PC-3 (cell line): ENCODE data around the gene KCNJ5. TPM values are rescaled to one million over a fixed set of nuclear protein-coding genes. Genes with fewer than 3 reads are reported as not detected.

Source experiments
- ATAC-seq: fragments of 200-7000 bp; cut with Tn5 transposase; 2 replicates; pipeline ENCODE4 v1.9.1; 2020; ENCODE audit warnings: mild to moderate bottlenecking, moderate library complexity
- BruUV-seq: library from RNA; stranded (reverse); fragments of 400-500 nt; replicated peaks from 2 replicates; lab custom pipeline; 2021; lab: Mats Ljungman, UMichigan
- CTCF ChIA-PET: fragments of 300-600 bp; sonication (Branson Sonifier 250); formaldehyde crosslinking; loops from one replicate; lab custom pipeline; 2022; ENCODE audit warnings: antibody characterized with exemption; lab: Charles Lee
- POLR2A ChIA-PET: fragments of 300-600 bp; sonication (Branson Sonifier 250); formaldehyde crosslinking; loops from one replicate; lab custom pipeline; 2022; ENCODE audit warnings: antibody characterized with exemption; ENCODE audit not compliant: unreplicated experiment; lab: Charles Lee
- DNase-seq: peaks from one replicate; pipeline ENCODE4 v3.0.0-alpha.2; 2015
- H2AFZ ChIP-seq: fragments of 300-600 bp; sonication (generic); 2 replicates; pipeline ENCODE4 v1.6.0; 2016; ENCODE audit warnings: antibody characterized with exemption, low read length
- H3F3A ChIP-seq: fragments of 300-600 bp; sonication (generic); one replicate; pipeline ENCODE4 v1.6.0; 2017; ENCODE audit warnings: antibody characterized with exemption, low read length, control low read depth, mild to moderate bottlenecking; ENCODE audit not compliant: unreplicated experiment
- H3K27ac ChIP-seq: fragments of 300-600 bp; sonication (generic); 2 replicates; pipeline ENCODE4 v1.5.1; 2016; ENCODE audit warnings: mild to moderate bottlenecking, low read length
- H3K27me3 ChIP-seq: fragments of 300-600 bp; sonication (generic); 2 replicates; pipeline ENCODE4 v1.6.1; 2016; ENCODE audit warnings: low read length, mixed read lengths
- H3K36me3 ChIP-seq: fragments of 300-600 bp; sonication (generic); 2 replicates; pipeline ENCODE4 v1.6.1; 2016; ENCODE audit warnings: low read depth, mixed run types, low read length, mixed read lengths
- H3K4me1 ChIP-seq: fragments of 300-600 bp; sonication (generic); 2 replicates; pipeline ENCODE4 v1.5.1; 2016; ENCODE audit warnings: low read length; ENCODE audit not compliant: insufficient read depth
- H3K4me2 ChIP-seq: fragments of 300-600 bp; sonication (generic); 2 replicates; pipeline ENCODE4 v1.6.0; 2016; ENCODE audit warnings: low read length
- H3K4me3 ChIP-seq: fragments of 300-600 bp; sonication (generic); 2 replicates; pipeline ENCODE4 v1.5.1; 2016; ENCODE audit warnings: mild to moderate bottlenecking, low read length, mixed read lengths
- H3K79me2 ChIP-seq: fragments of 300-600 bp; sonication (generic); 2 replicates; pipeline ENCODE4 v1.6.1; 2017; ENCODE audit warnings: low read length, mixed read lengths
- H3K9ac ChIP-seq: fragments of 300-600 bp; sonication (generic); 2 replicates; pipeline ENCODE4 v1.6.0; 2016; ENCODE audit warnings: mild to moderate bottlenecking, low read length
- H3K9me2 ChIP-seq: fragments of 300-600 bp; sonication (generic); replicated peaks from 2 replicates; pipeline ENCODE4 v1.6.1; 2016; ENCODE audit warnings: mixed run types, low read length, mixed read lengths
- H3K9me3 ChIP-seq: fragments of 300-600 bp; sonication (generic); 2 replicates; pipeline ENCODE4 v1.6.1; 2016; ENCODE audit warnings: low read length, mixed read lengths
- H4K20me1 ChIP-seq: fragments of 300-600 bp; sonication (generic); 2 replicates; pipeline ENCODE4 v1.6.1; 2016; ENCODE audit warnings: low read length, mixed read lengths
- CTCF ChIP-seq: fragments of 300-600 bp; sonication (generic); conservative IDR thresholded peaks from 2 replicates; pipeline ENCODE4 v1.5.1; 2017; ENCODE audit warnings: antibody characterized with exemption, low read depth, mild to moderate bottlenecking, low read length
- EZH2 ChIP-seq: fragments of 300-600 bp; sonication (generic); IDR thresholded peaks from one replicate; pipeline ENCODE4 v1.6.1; 2017; ENCODE audit warnings: antibody characterized with exemption, mild to moderate bottlenecking, low read length; ENCODE audit not compliant: unreplicated experiment
- EZH2phosphoT487 ChIP-seq: fragments of 300-600 bp; sonication (generic); IDR thresholded peaks from 2 replicates; pipeline ENCODE4 v1.6.1; 2018; ENCODE audit warnings: mild to moderate bottlenecking, antibody characterized with exemption, low read length, borderline replicate concordance
- intact Hi-C: fragments of 100-400 bp; cut with micrococcal nuclease; formaldehyde crosslinking; loops from 2 replicates; pipeline ENCODE4 v1.9.0; 2023
- total RNA-seq: library from RNA; depleted of rRNA; stranded (reverse); fragments of >200 nt; gene quantifications from 2 replicates; pipeline ENCODE4 v1.2.3, GENCODE V29; 2014

KCNJ5 gene
- total RNA-seq, 1 experiment from 2014 or later: not detected

- ATAC-seq: no peak
- BruUV-seq: no TSS peak
- TF ChIP-seq CTCF (no peak), EZH2phosphoT487 (no peak), EZH2 (no peak)
- Histone ChIP-seq H3K9me3 (no peaks in the 10 kb centered on the region), H3K4me3 (no peak overlapping the region), H4K20me1 (no peaks in the 10 kb centered on the region), H3K4me1 (no peaks in the 10 kb centered on the region), H3K4me2 (no peak overlapping the region), H3K27ac (no peak overlapping the region), H3K9ac (no peak overlapping the region), H3K27me3 (no peaks in the 10 kb centered on the region), H3F3A (no peaks in the 10 kb centered on the region), H3K79me2 (no peaks in the 10 kb centered on the region), H3K9me2 (no peaks in the 10 kb centered on the region), H2AFZ (no peak overlapping the region), H3K36me3 (no peaks in the 10 kb centered on the region)
- intact Hi-C loops: loop anchor here (10.0 kb wide), 1 partner anchor 795 kb away; no protein-coding TSS in a partner anchor
- ChIA-PET POLR2A (no interaction called here), CTCF (interaction anchor here (0.6 kb wide), 1 partner anchor 44 kb away, joined by 3 read pairs; no protein-coding TSS in a partner anchor)
- DNase-seq: no peak
Observed at GRCh38 chr11:128949791-128950454, 58.8 kb downstream of the KCNJ5 start.

DNA sequence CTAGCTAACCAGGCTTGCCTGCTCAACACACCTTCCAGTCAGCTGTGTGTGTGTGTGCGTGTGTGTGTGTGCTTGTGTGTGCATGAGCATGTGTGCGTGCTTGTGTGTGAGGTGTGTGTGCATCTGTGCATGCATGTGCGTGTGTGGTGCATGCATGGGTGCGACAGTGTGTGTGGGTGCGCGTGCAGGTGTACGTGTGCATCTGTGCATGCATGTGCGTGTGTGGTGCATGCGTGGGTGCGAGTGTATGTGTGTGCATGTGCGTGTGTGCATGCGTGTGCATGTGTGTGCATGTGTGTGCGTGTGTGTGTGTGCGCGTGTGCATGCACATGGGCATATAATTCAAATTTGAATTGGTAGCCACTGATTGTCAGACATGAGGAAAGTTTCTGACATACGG, 62.0 kb downstream of the KCNJ5 start:
- no peaks in the 10 kb centered on the region for H3K27me3 ChIP-seq

GRCh38 chr11:128955636-128956035, 64.5 kb downstream of the KCNJ5 start:
- intact Hi-C loops: loop anchor here (1.0 to 10.0 kb wide), 5 partner anchors 71 to 924 kb away; no protein-coding TSS in a partner anchor
- Histone ChIP-seq H3K4me3 (no peak overlapping the region), H3K79me2 (no peaks in the 10 kb centered on the region), H3K9me3 (no peaks in the 10 kb centered on the region), H3K27ac (no peak overlapping the region), H2AFZ (no peak overlapping the region), H3K4me2 (no peak overlapping the region), H3K27me3 (no peaks in the 10 kb centered on the region), H3K9ac (no peak overlapping the region), H3F3A (no peaks in the 10 kb centered on the region), H3K9me2 (no peaks in the 10 kb centered on the region), H4K20me1 (no peaks in the 10 kb centered on the region), H3K4me1 (no peaks in the 10 kb centered on the region), H3K36me3 (no peaks in the 10 kb centered on the region)
- DNase-seq (no peak), ATAC-seq (no peak)
- ChIA-PET CTCF (interaction anchor here (0.6 kb wide), 1 partner anchor 51 kb away, joined by 3 read pairs; no protein-coding TSS in a partner anchor), POLR2A (no interaction called here)
- no peak for TF ChIP-seq EZH2phosphoT487
- TF ChIP-seq EZH2: no peak
- no peak for TF ChIP-seq CTCF
- BruUV-seq: no TSS peak

More for the DNA sequence above, 62.0 kb downstream of the KCNJ5 start:
- intact Hi-C loops: loop anchor here (10.0 kb wide), 1 partner anchor 798 kb away; no protein-coding TSS in a partner anchor
- no TSS peak for BruUV-seq
- no peak for ATAC-seq
- H3K9ac ChIP-seq: no peak overlapping the region
- no peak overlapping the region for H3K27ac ChIP-seq
- H4K20me1 ChIP-seq: no peaks in the 10 kb centered on the region
- no peaks in the 10 kb centered on the region for H3K4me1 ChIP-seq
- H3K4me2 ChIP-seq: no peak overlapping the region
- H3K9me2 ChIP-seq: no peaks in the 10 kb centered on the region
- ChIA-PET POLR2A (no interaction called here), CTCF (no interaction called here)
- no peaks in the 10 kb centered on the region for H3K9me3 ChIP-seq
- no peak overlapping the region for H3K4me3 ChIP-seq
- no peaks in the 10 kb centered on the region for H3F3A ChIP-seq
- no peaks in the 10 kb centered on the region for H3K36me3 ChIP-seq
- DNase-seq: no peak
- no peak overlapping the region for H2AFZ ChIP-seq
- H3K79me2 ChIP-seq: no peaks in the 10 kb centered on the region
- TF ChIP-seq EZH2phosphoT487 (no peak), EZH2 (no peak)
